ENCODE results near the gene ARHGAP42. TPM values are rescaled to one million over a fixed set of nuclear protein-coding genes. Genes with fewer than 3 reads are reported as not detected.
A peak's percentile ranks its signal among the peaks of the same experiment; 100 is the strongest.
"Not testable (repeated sequence)": the region's sequence is repeated elsewhere in the genome, so short reads cannot be mapped to it uniquely, and the experiment has no call there.

Gene ARHGAP42
- total and polyA plus RNA-seq, 10 donors, result 3.5 to 31.0 (median 19.6) TPM

GRCh38 chr11:101008961-101009689 lies 322.0 kb downstream of the ARHGAP42 start:
- intact Hi-C loops (cut with DNase I; ENCODE audit: low total_unique reads), result no loop called here
- WGBS, 5 donors, result 34 to 88% (median 78%) methylated on average over 1 of the region's 1 CpG
- Histone ChIP-seq H3K4me1 (peaks cover 0 to 21% (median 6%) of the 10 kb centered on the region in 6 donors), H3K4me3 (no peak overlapping the region), H3K27ac (peak overlapping the region in 3 of 8 donors; percentile 34 to 58 (median 39)), H3K9me3 (peaks cover 0 to 12% (median 0%) of the 10 kb centered on the region in 8 donors), H3K36me3 (no peaks in the 10 kb centered on the region), H3K27me3 (replicated peaks in 1 of 7) (no peaks in the 10 kb centered on the region)
- no peak for DNase-seq
- TF ChIP-seq POLR2A (IDR thresholded peaks at IDR 0.05) (no peak), POLR2AphosphoS5 (IDR thresholded peaks at IDR 0.05) (no peak)
- TF ChIP-seq, protein P1, sequence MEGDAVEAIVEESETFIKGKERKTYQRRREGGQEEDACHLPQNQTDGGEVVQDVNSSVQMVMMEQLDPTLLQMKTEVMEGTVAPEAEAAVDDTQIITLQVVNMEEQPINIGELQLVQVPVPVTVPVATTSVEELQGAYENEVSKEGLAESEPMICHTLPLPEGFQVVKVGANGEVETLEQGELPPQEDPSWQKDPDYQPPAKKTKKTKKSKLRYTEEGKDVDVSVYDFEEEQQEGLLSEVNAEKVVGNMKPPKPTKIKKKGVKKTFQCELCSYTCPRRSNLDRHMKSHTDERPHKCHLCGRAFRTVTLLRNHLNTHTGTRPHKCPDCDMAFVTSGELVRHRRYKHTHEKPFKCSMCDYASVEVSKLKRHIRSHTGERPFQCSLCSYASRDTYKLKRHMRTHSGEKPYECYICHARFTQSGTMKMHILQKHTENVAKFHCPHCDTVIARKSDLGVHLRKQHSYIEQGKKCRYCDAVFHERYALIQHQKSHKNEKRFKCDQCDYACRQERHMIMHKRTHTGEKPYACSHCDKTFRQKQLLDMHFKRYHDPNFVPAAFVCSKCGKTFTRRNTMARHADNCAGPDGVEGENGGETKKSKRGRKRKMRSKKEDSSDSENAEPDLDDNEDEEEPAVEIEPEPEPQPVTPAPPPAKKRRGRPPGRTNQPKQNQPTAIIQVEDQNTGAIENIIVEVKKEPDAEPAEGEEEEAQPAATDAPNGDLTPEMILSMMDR (IDR thresholded peaks at IDR 0.05 in 8 of 11, conservative IDR thresholded peaks at IDR 0.05 in 3 of 11), result no peak

GRCh38 chr11:101009690-101010055 lies 322.6 kb downstream of the ARHGAP42 start:
- 27 to 43% (median 33%) methylated on average over 2 of the region's 2 CpGs for WGBS, 5 donors
- Histone ChIP-seq H3K9me3 (peaks cover 0 to 12% (median 0%) of the 10 kb centered on the region in 8 donors), H3K4me1 (peaks cover 0 to 21% (median 6%) of the 10 kb centered on the region in 6 donors), H3K4me3 (no peak overlapping the region), H3K27me3 (replicated peaks in 1 of 7) (no peaks in the 10 kb centered on the region), H3K27ac (peak overlapping the region in 2 of 8 donors; percentile 21 to 58), H3K36me3 (no peaks in the 10 kb centered on the region)
- TF ChIP-seq POLR2AphosphoS5 (IDR thresholded peaks at IDR 0.05) (no peak), POLR2A (IDR thresholded peaks at IDR 0.05) (no peak)
- TF ChIP-seq, protein P1 (IDR thresholded peaks at IDR 0.05 in 8 of 11, conservative IDR thresholded peaks at IDR 0.05 in 3 of 11), result no peak
- no peak for DNase-seq
- intact Hi-C loops (cut with DNase I; ENCODE audit: low total_unique reads), result no loop called here

DNA sequence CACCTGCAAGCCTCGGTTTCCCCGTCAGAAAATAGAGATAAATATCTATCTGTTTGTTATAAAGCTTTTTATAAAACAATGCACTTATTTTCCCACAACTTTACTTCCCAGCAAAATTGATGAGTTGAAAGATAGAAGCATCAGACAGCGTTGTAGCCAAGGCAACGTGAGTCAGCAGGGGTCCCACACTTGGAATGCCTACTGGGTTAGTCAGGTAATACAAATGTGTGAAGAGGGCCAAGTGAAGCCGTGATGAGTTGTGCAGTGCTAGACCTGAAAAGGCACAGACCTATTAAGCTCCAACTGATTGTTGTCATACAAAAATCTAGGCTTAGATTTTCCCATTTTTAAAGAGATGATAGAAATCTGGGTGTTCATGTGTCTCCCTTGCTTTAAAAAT lies 323.8 kb downstream of the ARHGAP42 start:
- H3K36me3 ChIP-seq, result no peaks in the 10 kb centered on the region
- peaks cover 0 to 12% (median 0%) of the 10 kb centered on the region in 8 donors for H3K9me3 ChIP-seq
- H3K27ac ChIP-seq, result peak overlapping the region in 1 of 8 donors; percentile 24
- DNase-seq, result no peak
- 73 to 89% (median 86%) methylated on average over 5 of the region's 5 CpGs for WGBS, 5 donors
- TF ChIP-seq, protein P1 (IDR thresholded peaks at IDR 0.05 in 8 of 11, conservative IDR thresholded peaks at IDR 0.05 in 3 of 11), result no peak
- TF ChIP-seq POLR2A (IDR thresholded peaks at IDR 0.05), result no peak
- no peak overlapping the region for H3K4me3 ChIP-seq
- peaks cover 0 to 21% (median 6%) of the 10 kb centered on the region in 6 donors for H3K4me1 ChIP-seq
- no peaks in the 10 kb centered on the region for H3K27me3 ChIP-seq (replicated peaks in 1 of 7)
- intact Hi-C loops (cut with DNase I; ENCODE audit: low total_unique reads), result no loop called here

GRCh38 chr11:101011881-101012280 lies 324.8 kb downstream of the ARHGAP42 start:
- DNase-seq, result no peak
- intact Hi-C loops (cut with DNase I; ENCODE audit: low total_unique reads), result no loop called here
- Histone ChIP-seq H3K9me3 (peaks cover 0 to 12% (median 0%) of the 10 kb centered on the region in 8 donors), H3K36me3 (no peaks in the 10 kb centered on the region), H3K4me1 (peaks cover 0 to 21% (median 6%) of the 10 kb centered on the region in 6 donors), H3K27ac (no peak overlapping the region), H3K4me3 (no peak overlapping the region), H3K27me3 (replicated peaks in 1 of 7) (no peaks in the 10 kb centered on the region)
- 83 to 97% (median 90%) methylated on average over 5 of the region's 5 CpGs for WGBS, 5 donors
- TF ChIP-seq, protein P1 (IDR thresholded peaks at IDR 0.05 in 8 of 11, conservative IDR thresholded peaks at IDR 0.05 in 3 of 11), result no peak
- TF ChIP-seq POLR2AphosphoS5 (IDR thresholded peaks at IDR 0.05), result no peak
- TF ChIP-seq POLR2A (IDR thresholded peaks at IDR 0.05), result no peak

DNA sequence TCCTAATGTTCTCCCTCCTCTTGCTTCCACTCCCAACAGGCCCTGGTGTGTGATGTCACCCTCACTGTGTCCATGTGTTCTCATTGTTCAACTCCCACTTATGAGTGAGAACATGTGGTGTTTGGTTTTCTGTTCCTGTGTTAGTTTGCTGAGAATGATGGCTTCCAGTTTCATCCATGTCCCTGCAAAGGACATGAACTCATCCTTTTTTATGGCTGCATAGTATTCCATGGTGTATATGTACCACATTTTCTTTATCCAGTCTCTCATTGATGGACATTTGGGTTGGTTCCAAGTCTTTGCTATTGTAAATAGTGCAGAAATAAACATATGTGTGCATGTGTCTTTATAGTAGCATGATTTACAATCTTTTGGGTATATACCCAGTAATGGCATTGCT lies 326.6 kb downstream of the ARHGAP42 start:
- H3K36me3 ChIP-seq; H3K9me3 ChIP-seq; H3K27me3 ChIP-seq (replicated peaks in 1 of 7); H3K4me3 ChIP-seq; H3K27ac ChIP-seq; intact Hi-C loops (cut with DNase I; ENCODE audit: low total_unique reads); DNase-seq: not testable (repeated sequence)
- H3K4me1 ChIP-seq, result peaks cover 0 to 19% (median 6%) of the 10 kb centered on the region in 6 donors

All from spleen (tissue), 11 donors.